ENCODE data around the gene RASA3.

RASA3 gene

DNA sequence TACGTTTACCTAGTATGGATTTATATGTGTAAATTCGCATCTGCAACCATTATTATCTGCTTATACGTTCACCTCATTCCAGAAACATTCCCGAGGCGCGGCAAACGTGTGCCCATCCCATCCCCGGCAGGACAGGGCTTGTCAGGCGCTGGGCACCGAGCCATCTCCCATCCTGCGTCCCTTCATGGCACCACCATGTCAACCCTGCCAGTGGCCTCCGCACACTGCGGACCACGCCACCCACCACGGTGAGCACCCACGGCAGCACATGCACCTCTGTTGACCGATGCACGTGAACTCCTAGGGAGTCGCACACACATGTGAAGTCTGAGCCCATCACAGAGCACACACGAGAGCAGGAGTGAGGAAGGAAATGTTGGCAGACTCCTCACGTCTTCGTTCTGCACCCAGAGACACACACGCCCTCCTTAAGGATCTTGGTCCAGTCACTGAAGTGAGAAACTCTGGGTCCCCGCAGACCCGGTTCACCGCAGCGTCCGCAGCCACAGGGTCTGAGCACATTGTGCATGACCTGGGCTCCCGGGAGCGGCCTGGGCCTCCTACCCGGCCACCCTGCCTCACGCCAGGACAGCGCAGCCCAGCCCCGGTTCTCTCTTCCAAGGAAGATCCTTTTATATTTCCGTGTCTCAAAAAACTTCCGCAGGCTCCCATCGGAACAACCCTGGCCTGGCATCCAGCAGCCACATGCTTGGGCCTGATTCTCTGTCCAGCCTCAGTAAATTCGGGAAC lies 90.2 kb downstream of the RASA3 start:
- TF ChIP-seq, protein P1, sequence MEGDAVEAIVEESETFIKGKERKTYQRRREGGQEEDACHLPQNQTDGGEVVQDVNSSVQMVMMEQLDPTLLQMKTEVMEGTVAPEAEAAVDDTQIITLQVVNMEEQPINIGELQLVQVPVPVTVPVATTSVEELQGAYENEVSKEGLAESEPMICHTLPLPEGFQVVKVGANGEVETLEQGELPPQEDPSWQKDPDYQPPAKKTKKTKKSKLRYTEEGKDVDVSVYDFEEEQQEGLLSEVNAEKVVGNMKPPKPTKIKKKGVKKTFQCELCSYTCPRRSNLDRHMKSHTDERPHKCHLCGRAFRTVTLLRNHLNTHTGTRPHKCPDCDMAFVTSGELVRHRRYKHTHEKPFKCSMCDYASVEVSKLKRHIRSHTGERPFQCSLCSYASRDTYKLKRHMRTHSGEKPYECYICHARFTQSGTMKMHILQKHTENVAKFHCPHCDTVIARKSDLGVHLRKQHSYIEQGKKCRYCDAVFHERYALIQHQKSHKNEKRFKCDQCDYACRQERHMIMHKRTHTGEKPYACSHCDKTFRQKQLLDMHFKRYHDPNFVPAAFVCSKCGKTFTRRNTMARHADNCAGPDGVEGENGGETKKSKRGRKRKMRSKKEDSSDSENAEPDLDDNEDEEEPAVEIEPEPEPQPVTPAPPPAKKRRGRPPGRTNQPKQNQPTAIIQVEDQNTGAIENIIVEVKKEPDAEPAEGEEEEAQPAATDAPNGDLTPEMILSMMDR (conservative IDR thresholded peaks at IDR 0.05; ENCODE audit: low read depth, low read length) = no peak

DNA sequence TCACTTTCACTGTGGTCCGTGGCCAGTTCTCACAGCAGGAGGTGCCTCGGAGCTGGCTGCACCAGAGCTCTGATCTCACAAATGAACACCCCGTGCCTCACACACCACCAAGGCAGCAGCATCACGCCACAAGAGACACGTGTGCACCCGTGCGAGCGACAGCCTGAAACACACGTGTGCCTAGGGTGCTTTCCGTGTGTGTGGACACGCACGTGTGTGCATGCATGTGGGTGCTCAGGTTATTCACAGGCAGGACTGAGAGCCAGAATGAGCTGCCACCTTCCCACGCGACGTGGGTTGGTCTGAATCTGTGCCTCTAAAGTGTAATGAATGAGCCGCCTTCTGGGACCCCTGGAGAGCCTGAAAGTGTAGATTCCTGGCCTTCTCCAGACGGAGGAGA lies 90.9 kb downstream of the RASA3 start:
- no peak for DNase-seq (ENCODE audit: low read depth)
- no peak overlapping the region for H3K4me3 ChIP-seq (ENCODE audit: low read depth, low read length)
- TF ChIP-seq, protein P1 (conservative IDR thresholded peaks at IDR 0.05; ENCODE audit: low read depth, low read length) = no peak

More for the DNA sequence above, 90.2 kb downstream of the RASA3 start:
- no peak for DNase-seq (ENCODE audit: low read depth)
- no peak overlapping the region for H3K4me3 ChIP-seq (ENCODE audit: low read depth, low read length)

DNA sequence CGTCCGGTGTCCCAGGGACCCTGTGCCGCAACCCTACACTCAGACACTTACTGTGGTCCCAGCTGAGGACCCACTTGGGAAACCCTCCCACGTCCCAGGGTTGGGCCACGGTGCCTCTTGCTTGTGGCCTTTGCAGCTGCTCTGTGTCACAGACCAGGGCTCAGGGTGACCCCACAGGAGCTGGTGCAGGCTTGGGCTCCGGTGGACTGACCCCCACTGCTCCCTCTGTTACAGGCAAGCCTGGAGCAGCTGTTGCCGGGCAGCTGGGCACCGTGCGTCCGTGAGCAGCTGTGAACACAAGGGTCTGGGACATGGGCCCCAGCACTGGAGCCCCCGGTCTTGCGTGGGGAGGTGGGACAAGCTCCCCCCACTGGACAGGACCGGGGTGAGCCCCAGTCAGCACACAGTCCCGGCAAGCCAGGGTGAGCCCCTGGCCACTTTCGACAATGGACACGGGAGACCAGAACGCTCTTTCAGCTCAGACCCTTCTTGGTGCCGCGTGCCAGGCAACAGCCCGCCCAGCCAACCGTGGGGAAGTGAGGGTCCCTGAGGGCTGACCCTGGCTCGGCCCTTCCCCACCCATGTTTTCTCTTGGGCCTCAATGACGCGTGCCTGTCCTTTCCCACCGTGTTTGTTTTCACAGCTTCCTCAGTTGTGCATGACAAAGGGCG lies 92.8 kb downstream of the RASA3 start:
- no peak for DNase-seq (ENCODE audit: low read depth)
- TF ChIP-seq, protein P1 (conservative IDR thresholded peaks at IDR 0.05; ENCODE audit: low read depth, low read length) = no peak
- H3K4me3 ChIP-seq (ENCODE audit: low read depth, low read length) = no peak overlapping the region

DNA sequence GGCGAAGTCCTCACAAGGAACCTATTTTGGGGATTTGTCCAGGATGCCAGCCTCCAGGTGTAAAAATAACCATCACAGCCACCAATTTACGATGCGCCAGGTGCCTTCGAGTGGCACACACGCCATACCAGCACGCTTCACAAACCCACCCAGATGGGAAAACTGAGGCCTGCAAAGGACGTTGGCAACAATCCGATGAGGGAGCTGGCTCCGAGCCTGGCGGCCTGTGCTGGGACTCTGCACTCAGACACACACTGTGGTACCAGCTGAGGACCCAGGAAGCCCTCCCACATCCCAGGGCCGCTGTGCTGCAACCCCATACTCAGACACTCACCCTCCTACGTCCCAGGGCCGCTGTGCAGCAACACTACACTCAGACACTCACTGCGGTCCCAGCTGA lies 93.5 kb downstream of the RASA3 start:
- no peak overlapping the region for H3K4me3 ChIP-seq (ENCODE audit: low read depth, low read length)
- no peak for DNase-seq (ENCODE audit: low read depth)
- TF ChIP-seq, protein P1 (conservative IDR thresholded peaks at IDR 0.05; ENCODE audit: low read depth, low read length) = no peak

DNA sequence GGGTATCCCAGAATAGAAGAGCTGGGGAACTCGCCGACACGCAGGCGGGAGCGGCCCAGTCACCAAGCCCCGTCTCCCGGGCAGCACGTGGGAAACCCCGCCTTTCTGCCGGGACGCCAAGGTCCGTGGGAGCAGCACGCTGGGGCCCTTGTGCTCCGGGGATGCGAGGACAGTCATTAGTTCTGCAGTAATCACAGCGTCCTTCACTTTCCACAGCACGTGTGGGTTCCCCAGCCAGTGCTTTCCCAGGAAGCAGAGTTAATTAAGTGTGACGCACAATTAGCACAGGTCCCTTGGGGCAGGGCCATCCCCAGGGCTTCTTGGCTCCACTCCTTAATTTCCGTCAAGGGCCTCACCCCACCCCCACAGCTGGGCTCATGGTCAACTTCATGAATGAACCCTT lies 94.2 kb downstream of the RASA3 start:
- no peak overlapping the region for H3K4me3 ChIP-seq (ENCODE audit: low read depth, low read length)
- TF ChIP-seq, protein P1 (conservative IDR thresholded peaks at IDR 0.05; ENCODE audit: low read depth, low read length) = no peak
- DNase-seq (ENCODE audit: low read depth) = no peak

DNA sequence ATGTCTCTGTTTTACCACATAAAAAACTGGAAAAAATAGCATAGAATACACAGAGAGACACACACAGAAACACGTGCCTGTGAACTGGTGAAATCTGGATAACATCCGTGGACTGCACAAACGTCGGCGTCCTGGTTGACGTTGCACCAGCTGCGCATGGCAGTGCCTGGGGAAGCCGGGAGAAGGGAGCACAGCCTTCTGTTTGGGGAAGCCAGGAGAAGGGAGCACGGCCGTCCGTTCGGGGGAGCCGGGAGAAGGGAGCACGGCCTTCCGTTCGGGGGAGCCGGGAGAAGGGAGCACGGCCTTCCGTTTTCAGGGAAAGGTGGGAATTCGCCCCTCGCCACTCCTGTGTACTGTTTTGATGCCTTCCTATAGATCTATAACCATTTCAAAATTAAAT lies 94.7 kb downstream of the RASA3 start:
- no peak overlapping the region for H3K4me3 ChIP-seq (ENCODE audit: low read depth, low read length)
- no peak for DNase-seq (ENCODE audit: low read depth)
- TF ChIP-seq, protein P1 (conservative IDR thresholded peaks at IDR 0.05; ENCODE audit: low read depth, low read length) = no peak

Data from choroid plexus epithelial cell (primary cell).